Endodermal cell (in vitro differentiated cells): ENCODE measurements around the gene CCNC. TPM values are rescaled to one million over a fixed set of nuclear protein-coding genes. Genes with fewer than 3 reads are reported as not detected.

Source experiments
- DNase-seq: peaks from one replicate; pipeline ENCODE4 v3.0.0-alpha.2; 2017
- H3K27ac ChIP-seq: 2 replicates; pipeline ENCODE4 v1.5.1; 2013; ENCODE audit warnings: mild to moderate bottlenecking, low read depth, low read length, moderate library complexity
- H3K27me3 ChIP-seq: 2 replicates; pipeline ENCODE4 v1.6.1; 2013; ENCODE audit warnings: mild to moderate bottlenecking, low read length, moderate library complexity; ENCODE audit not compliant: insufficient read depth, control insufficient read depth, poor library complexity, severe bottlenecking
- H3K36me3 ChIP-seq: 2 replicates; pipeline ENCODE4 v1.7.0; 2013; ENCODE audit warnings: mild to moderate bottlenecking, low read length, moderate library complexity; ENCODE audit not compliant: control insufficient read depth, insufficient read depth
- H3K4me1 ChIP-seq: one replicate; pipeline ENCODE4 v1.7.0; 2013; ENCODE audit warnings: low read length; ENCODE audit not compliant: control insufficient read depth, insufficient read depth
- H3K4me3 ChIP-seq: 2 replicates; pipeline ENCODE4 v1.5.1; 2013; ENCODE audit warnings: mild to moderate bottlenecking, low read length, moderate library complexity
- H3K9ac ChIP-seq: 2 replicates; pipeline ENCODE4 v1.6.1; 2013; ENCODE audit warnings: mild to moderate bottlenecking, low read length, moderate library complexity; ENCODE audit not compliant: poor library complexity, severe bottlenecking; ENCODE audit errors: extremely low read depth
- H3K9me3 ChIP-seq: 2 replicates; pipeline ENCODE4 v1.6.1; 2013; ENCODE audit warnings: mild to moderate bottlenecking, low read length, moderate library complexity; ENCODE audit not compliant: control insufficient read depth
- H3K27ac Mint-ChIP-seq: 2 replicates; pipeline ENCODE4 v1.8.0; 2020; ENCODE audit warnings: mixed read lengths
- H3K27me3 Mint-ChIP-seq: 2 replicates; pipeline ENCODE4 v1.8.0; 2021; ENCODE audit warnings: mild to moderate bottlenecking, mixed read lengths; ENCODE audit not compliant: insufficient read depth
- H3K36me3 Mint-ChIP-seq: 2 replicates; pipeline ENCODE4 v1.8.0; 2020; ENCODE audit warnings: low read depth, mixed read lengths
- H3K4me1 Mint-ChIP-seq: 2 replicates; pipeline ENCODE4 v1.8.0; 2020; ENCODE audit warnings: mixed read lengths
- H3K4me3 Mint-ChIP-seq: 2 replicates; pipeline ENCODE4 v1.8.0; 2020; ENCODE audit warnings: mild to moderate bottlenecking, moderate library complexity, mixed read lengths
- H3K9me3 Mint-ChIP-seq: 2 replicates; pipeline ENCODE4 v1.8.0; 2020; ENCODE audit warnings: mild to moderate bottlenecking, mixed read lengths
- CTCF ChIP-seq: fragments of 200-600 bp; sonication (generic); conservative IDR thresholded peaks from 2 replicates; pipeline ENCODE4 v1.5.0; 2021; ENCODE audit warnings: antibody characterized with exemption, mild to moderate bottlenecking
- WGBS, 2 experiments: methylation state at CpG; one replicate each; pipeline versions ENCODE4 v1.1.5 to v1.1.7; 2013; ENCODE audit warnings: missing lambda C conversion rate in 2 of 2, mixed read lengths in 1 of 2; ENCODE audit not compliant: insufficient coverage in 1 of 2, insufficient read length in 1 of 2; 5-methylcytosine and 5-hydroxymethylcytosine counted together
- total RNA-seq, 2 donors: library from RNA; stranded (reverse); fragmentation: NEBNext Ultra II Directional in 1 of 2; extraction: Animal tissue kit (Norgen Biotek cat#: 25700) in 1 of 2; gene quantifications; 2 replicates in 1 of 2; 3 replicates in 1 of 2; pipeline ENCODE4 v1.2.1, GENCODE V29; 2021

The CCNC gene
- total RNA-seq, 2 donors from 2014 or later, result 96.4 to 99.2 TPM

- H3K4me1 Mint-ChIP-seq, result peaks cover 19% of the 10 kb centered on the region
- no peak overlapping the region for H3K9ac ChIP-seq
- H3K27ac Mint-ChIP-seq, result no peak overlapping the region
- H3K27ac ChIP-seq, result no peak overlapping the region
- H3K9me3 ChIP-seq, result peaks cover 14% of the 10 kb centered on the region
- WGBS, 2 experiments, result 3 to 4% methylated on average over 32 to 55 of the region's 55 CpGs
- H3K9me3 Mint-ChIP-seq, result peaks cover 13% of the 10 kb centered on the region
- peak; percentile 86 for DNase-seq
- H3K27me3 ChIP-seq, result peaks cover 100% of the 10 kb centered on the region
- no peaks in the 10 kb centered on the region for H3K4me1 ChIP-seq
- peak; percentile 59 for TF ChIP-seq CTCF
- H3K27me3 Mint-ChIP-seq, result peaks cover 97% of the 10 kb centered on the region
- H3K4me3 ChIP-seq, result peak overlapping the region; percentile 77
- H3K36me3 Mint-ChIP-seq, result no peaks in the 10 kb centered on the region
- H3K36me3 ChIP-seq, result no peaks in the 10 kb centered on the region
- H3K4me3 Mint-ChIP-seq, result peak overlapping the region; percentile 51
These were observed 46.1 kb upstream of the CCNC start for GRCh38 chr6:99614430-99615186.

GRCh38 chr6:99613705-99614429 lies 45.4 kb upstream of the CCNC start:
- 0 to 1% methylated on average over 58 to 82 of the region's 82 CpGs for WGBS, 2 experiments
- Histone ChIP-seq H3K27me3 (peaks cover 100% of the 10 kb centered on the region), H3K36me3 (no peaks in the 10 kb centered on the region), H3K9ac (no peak overlapping the region), H3K4me1 (no peaks in the 10 kb centered on the region), H3K9me3 (peaks cover 14% of the 10 kb centered on the region), H3K27ac (no peak overlapping the region), H3K4me3 (peak overlapping the region; percentile 77)
- Mint-ChIP-seq H3K27me3 (peaks cover 97% of the 10 kb centered on the region), H3K4me3 (peak overlapping the region; percentile 51), H3K27ac (no peak overlapping the region), H3K9me3 (peaks cover 9% of the 10 kb centered on the region), H3K4me1 (peaks cover 19% of the 10 kb centered on the region), H3K36me3 (no peaks in the 10 kb centered on the region)
- peak; percentile 23 for TF ChIP-seq CTCF
- peak; percentile 85 for DNase-seq

- no peaks in the 10 kb centered on the region for H3K4me1 ChIP-seq
- H3K9ac ChIP-seq, result no peak overlapping the region
- Mint-ChIP-seq H3K9me3 (peaks cover 6% of the 10 kb centered on the region), H3K4me3 (peak overlapping the region; percentile 51), H3K4me1 (peaks cover 19% of the 10 kb centered on the region), H3K27ac (no peak overlapping the region), H3K27me3 (peaks cover 97% of the 10 kb centered on the region), H3K36me3 (no peaks in the 10 kb centered on the region)
- H3K27me3 ChIP-seq, result peaks cover 100% of the 10 kb centered on the region
- peak; percentile 91 for DNase-seq
- H3K27ac ChIP-seq, result no peak overlapping the region
- TF ChIP-seq CTCF, result peak; percentile 80
- 1 to 3% methylated on average over 6 to 37 of the region's 37 CpGs for WGBS, 2 experiments
- no peaks in the 10 kb centered on the region for H3K36me3 ChIP-seq
- H3K4me3 ChIP-seq, result no peak overlapping the region
- peaks cover 12% of the 10 kb centered on the region for H3K9me3 ChIP-seq
These were observed 44.9 kb upstream of the CCNC start for GRCh38 chr6:99613409-99613704.
